Measurements from ENCODE around the gene GYS2. TPM values are rescaled to one million over a fixed set of nuclear protein-coding genes. Genes with fewer than 3 reads are reported as not detected.

The GYS2 gene
- total RNA-seq, 2 experiments from 2014 or later: 0.22 TPM; not detected in 1

- Mint-ChIP-seq H3K4me1 (ENCODE audit: low read depth) (peaks cover 69% of the 10 kb centered on the region), H3K4me3 (no peak overlapping the region), H3K27me3 (no peaks in the 10 kb centered on the region), H3K27ac (peak overlapping the region; percentile 83), H3K36me3 (ENCODE audit: low read depth) (peaks cover 97% of the 10 kb centered on the region), H3K9me3 (no peaks in the 10 kb centered on the region)
- Histone ChIP-seq H3K4me1 (ENCODE audit: insufficient read depth, low read length) (peaks cover 8% of the 10 kb centered on the region), H3K9me3 (ENCODE audit: control insufficient read depth in 1 of 2, insufficient read depth in 1 of 2, low read length in 2 of 2) (no peaks in the 10 kb centered on the region), H3K27ac (ENCODE audit: low read depth in 1 of 2, low read length in 2 of 2) (no peak overlapping the region), H3K36me3 (ENCODE audit: insufficient read depth, low read length) (peaks cover 91% of the 10 kb centered on the region), H3K4me3 (ENCODE audit: low read length) (no peak overlapping the region), H3K27me3 (ENCODE audit: control insufficient read depth in 1 of 2, insufficient read depth in 2 of 2, low read length in 2 of 2) (no peaks in the 10 kb centered on the region)
- no peak for ATAC-seq (ENCODE audit: poor library complexity)
- no peak for DNase-seq
- ChIA-PET POLR2A (interaction anchor here (1.4 to 2.8 kb wide), 3 partner anchors 19 to 42 kb away, joined by 3 to 19 read pairs (median 3); partner anchors contain the start of gene LDHB), CTCF (no interaction called here)
- intact Hi-C loops (cut with DNase I, micrococcal nuclease): no loop called here
- no peak for TF ChIP-seq CTCF (IDR thresholded peaks at IDR 0.05)
These were observed 33.6 kb upstream of the GYS2 start for GRCh38 chr12:21638054-21638891.

DNA sequence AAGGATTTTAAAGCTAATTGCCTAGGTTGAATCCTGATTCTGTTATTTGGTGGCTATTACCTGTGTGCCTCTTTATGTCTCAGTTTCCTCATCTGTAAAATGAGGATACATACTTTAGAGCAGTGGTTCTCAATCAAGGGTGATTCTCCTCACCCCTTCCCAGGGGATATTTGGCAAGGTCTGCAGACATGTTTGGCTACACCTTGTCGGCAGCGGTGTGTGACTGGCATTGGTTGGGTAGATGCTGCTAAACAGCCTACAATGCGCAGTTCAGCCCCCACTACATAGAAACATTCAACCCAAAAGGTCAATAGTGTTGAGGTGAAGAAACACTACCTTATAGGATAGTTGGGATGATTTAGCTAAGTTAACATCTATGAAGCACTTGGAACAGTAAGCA lies 29.6 kb upstream of the GYS2 start:
- H3K9me3 ChIP-seq (ENCODE audit: control insufficient read depth in 1 of 2, insufficient read depth in 1 of 2, low read length in 2 of 2): no peaks in the 10 kb centered on the region
- ChIA-PET POLR2A (interaction anchor here (0.7 to 1.7 kb wide), 3 partner anchors 8 to 23 kb away, joined by 3 to 6 read pairs (median 5); partner anchors contain the start of gene LDHB), CTCF (no interaction called here)
- Mint-ChIP-seq H3K4me3 (no peak overlapping the region), H3K4me1 (ENCODE audit: low read depth) (peaks cover 39% of the 10 kb centered on the region), H3K36me3 (ENCODE audit: low read depth) (peaks cover 94% of the 10 kb centered on the region), H3K9me3 (peaks cover 2% of the 10 kb centered on the region), H3K27ac (peak overlapping the region; percentile 64), H3K27me3 (no peaks in the 10 kb centered on the region)
- no peak overlapping the region for H3K27ac ChIP-seq (ENCODE audit: low read depth in 1 of 2, low read length in 2 of 2)
- no peak for ATAC-seq (ENCODE audit: poor library complexity)
- peaks cover 64% of the 10 kb centered on the region for H3K36me3 ChIP-seq (ENCODE audit: insufficient read depth, low read length)
- no peaks in the 10 kb centered on the region for H3K27me3 ChIP-seq (ENCODE audit: control insufficient read depth in 1 of 2, insufficient read depth in 2 of 2, low read length in 2 of 2)
- DNase-seq: no peak
- no peak overlapping the region for H3K4me3 ChIP-seq (ENCODE audit: low read length)
- H3K4me1 ChIP-seq (ENCODE audit: insufficient read depth, low read length): no peaks in the 10 kb centered on the region
- intact Hi-C loops (cut with DNase I, micrococcal nuclease): loop anchor here in 1 of 2 experiments (2.0 kb wide), 1 partner anchor 17 kb away; no protein-coding TSS in a partner anchor
- no peak for TF ChIP-seq CTCF (IDR thresholded peaks at IDR 0.05)

DNA sequence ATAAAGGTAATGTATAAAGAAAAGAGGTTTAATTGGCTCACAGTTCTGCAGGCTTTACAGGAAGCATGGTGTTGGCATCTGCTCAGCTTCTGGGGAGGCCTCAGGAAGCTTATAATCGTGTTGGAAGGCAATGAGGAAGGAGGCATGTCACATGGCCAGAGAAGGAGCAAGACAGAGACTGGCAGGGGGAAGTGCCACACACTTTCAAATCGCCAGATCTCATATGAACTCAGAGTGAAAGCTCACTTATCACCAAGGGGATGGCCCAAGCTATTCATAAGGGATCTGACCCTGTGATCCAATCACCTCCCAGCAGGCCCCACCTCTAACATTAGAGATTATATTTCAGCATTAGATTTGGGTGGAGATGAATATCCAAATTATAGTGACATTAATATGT lies 26.7 kb upstream of the GYS2 start:
- no peak for ATAC-seq (ENCODE audit: poor library complexity)
- H3K4me1 ChIP-seq (ENCODE audit: insufficient read depth, low read length): no peaks in the 10 kb centered on the region
- no peak overlapping the region for H3K4me3 ChIP-seq (ENCODE audit: low read length)
- H3K36me3 Mint-ChIP-seq (ENCODE audit: low read depth): peaks cover 85% of the 10 kb centered on the region
- ChIA-PET POLR2A (interaction anchor here (0.8 to 1.2 kb wide), 3 partner anchors 18 to 46 kb away, joined by 3 to 5 read pairs (median 5); partner anchors contain the start of gene LDHB), CTCF (interaction anchor here (0.9 kb wide), 1 partner anchor 24 kb away, joined by 3 read pairs; no protein-coding TSS in a partner anchor)
- H3K36me3 ChIP-seq (ENCODE audit: insufficient read depth, low read length): peaks cover 35% of the 10 kb centered on the region
- peaks cover 0 to 6% of the 10 kb centered on the region in 2 experiments for H3K9me3 ChIP-seq (ENCODE audit: control insufficient read depth in 1 of 2, insufficient read depth in 1 of 2, low read length in 2 of 2)
- H3K27me3 ChIP-seq (ENCODE audit: control insufficient read depth in 1 of 2, insufficient read depth in 2 of 2, low read length in 2 of 2): no peaks in the 10 kb centered on the region
- TF ChIP-seq CTCF (IDR thresholded peaks at IDR 0.05): no peak
- H3K4me1 Mint-ChIP-seq (ENCODE audit: low read depth): peaks cover 15% of the 10 kb centered on the region
- H3K27ac ChIP-seq (ENCODE audit: low read depth in 1 of 2, low read length in 2 of 2): peak overlapping the region in 1 of 2 donors; percentile 11
- H3K9me3 Mint-ChIP-seq: peaks cover 2% of the 10 kb centered on the region
- no peak overlapping the region for H3K4me3 Mint-ChIP-seq
- intact Hi-C loops (cut with DNase I, micrococcal nuclease): no loop called here
- H3K27ac Mint-ChIP-seq: peak overlapping the region; percentile 51
- DNase-seq: no peak
- no peaks in the 10 kb centered on the region for H3K27me3 Mint-ChIP-seq

All from CD4-positive, alpha-beta T cell (primary cell).